ENCODE results near the gene TBC1D3B.
"Not testable (repeated sequence)": the region's sequence is repeated elsewhere in the genome, so short reads cannot be mapped to it uniquely, and the experiment has no call there.

Gene TBC1D3B

GRCh38 chr17:36127911-36128310 lies 48.5 kb downstream of the TBC1D3B start:
- Mint-ChIP-seq H3K36me3 (ENCODE audit: low read depth) (no peaks in the 10 kb centered on the region), H3K4me3 (no peak overlapping the region), H3K27ac (no peak overlapping the region), H3K4me1 (peaks cover 7% of the 10 kb centered on the region), H3K9me3 (peaks cover 18% of the 10 kb centered on the region), H3K27me3 (ENCODE audit: low read depth, poor library complexity) (peaks cover 17% of the 10 kb centered on the region)
- DNase-seq, result no peak
- TF ChIP-seq, protein P1, sequence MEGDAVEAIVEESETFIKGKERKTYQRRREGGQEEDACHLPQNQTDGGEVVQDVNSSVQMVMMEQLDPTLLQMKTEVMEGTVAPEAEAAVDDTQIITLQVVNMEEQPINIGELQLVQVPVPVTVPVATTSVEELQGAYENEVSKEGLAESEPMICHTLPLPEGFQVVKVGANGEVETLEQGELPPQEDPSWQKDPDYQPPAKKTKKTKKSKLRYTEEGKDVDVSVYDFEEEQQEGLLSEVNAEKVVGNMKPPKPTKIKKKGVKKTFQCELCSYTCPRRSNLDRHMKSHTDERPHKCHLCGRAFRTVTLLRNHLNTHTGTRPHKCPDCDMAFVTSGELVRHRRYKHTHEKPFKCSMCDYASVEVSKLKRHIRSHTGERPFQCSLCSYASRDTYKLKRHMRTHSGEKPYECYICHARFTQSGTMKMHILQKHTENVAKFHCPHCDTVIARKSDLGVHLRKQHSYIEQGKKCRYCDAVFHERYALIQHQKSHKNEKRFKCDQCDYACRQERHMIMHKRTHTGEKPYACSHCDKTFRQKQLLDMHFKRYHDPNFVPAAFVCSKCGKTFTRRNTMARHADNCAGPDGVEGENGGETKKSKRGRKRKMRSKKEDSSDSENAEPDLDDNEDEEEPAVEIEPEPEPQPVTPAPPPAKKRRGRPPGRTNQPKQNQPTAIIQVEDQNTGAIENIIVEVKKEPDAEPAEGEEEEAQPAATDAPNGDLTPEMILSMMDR (IDR thresholded peaks at IDR 0.05), result no peak

DNA sequence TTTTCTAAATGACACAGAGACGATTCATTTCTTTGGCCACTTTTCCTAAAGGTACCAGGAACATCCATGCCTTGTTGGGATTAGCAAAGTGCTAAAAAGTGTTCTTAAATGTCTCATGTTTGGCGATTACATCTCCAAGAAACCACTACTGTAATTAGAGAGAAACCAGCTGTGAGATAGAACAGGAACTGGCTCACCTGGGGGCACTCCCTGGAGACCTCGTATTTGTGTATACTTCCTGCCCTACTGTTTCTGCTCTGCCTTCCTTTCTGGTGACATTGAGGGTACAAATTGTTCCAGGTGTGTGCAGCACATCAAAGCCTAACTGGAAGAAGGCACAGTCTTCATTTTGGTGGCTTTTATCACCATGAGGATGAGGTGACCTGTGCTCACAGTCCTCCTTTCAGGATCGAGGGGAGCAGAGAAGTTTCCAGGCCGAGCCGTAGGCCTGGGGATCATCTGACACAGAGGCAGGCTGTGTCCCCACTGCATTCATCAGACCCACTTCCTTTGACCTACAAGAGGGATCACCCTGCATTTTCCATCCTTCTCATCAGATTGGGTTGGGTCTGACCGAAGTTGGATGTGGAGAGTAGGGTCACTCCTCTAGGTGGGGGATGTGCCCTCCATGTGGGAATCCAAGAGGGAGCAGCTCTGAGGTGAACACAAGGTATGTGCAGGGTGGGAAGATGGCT lies 49.1 kb downstream of the TBC1D3B start:
- Mint-ChIP-seq H3K9me3 (peaks cover 18% of the 10 kb centered on the region), H3K27me3 (ENCODE audit: low read depth, poor library complexity) (peaks cover 17% of the 10 kb centered on the region), H3K36me3 (ENCODE audit: low read depth) (no peaks in the 10 kb centered on the region), H3K4me1 (peaks cover 1% of the 10 kb centered on the region), H3K4me3 (no peak overlapping the region), H3K27ac (no peak overlapping the region)
- TF ChIP-seq, protein P1 (IDR thresholded peaks at IDR 0.05), result no peak
- no peak for DNase-seq

DNA sequence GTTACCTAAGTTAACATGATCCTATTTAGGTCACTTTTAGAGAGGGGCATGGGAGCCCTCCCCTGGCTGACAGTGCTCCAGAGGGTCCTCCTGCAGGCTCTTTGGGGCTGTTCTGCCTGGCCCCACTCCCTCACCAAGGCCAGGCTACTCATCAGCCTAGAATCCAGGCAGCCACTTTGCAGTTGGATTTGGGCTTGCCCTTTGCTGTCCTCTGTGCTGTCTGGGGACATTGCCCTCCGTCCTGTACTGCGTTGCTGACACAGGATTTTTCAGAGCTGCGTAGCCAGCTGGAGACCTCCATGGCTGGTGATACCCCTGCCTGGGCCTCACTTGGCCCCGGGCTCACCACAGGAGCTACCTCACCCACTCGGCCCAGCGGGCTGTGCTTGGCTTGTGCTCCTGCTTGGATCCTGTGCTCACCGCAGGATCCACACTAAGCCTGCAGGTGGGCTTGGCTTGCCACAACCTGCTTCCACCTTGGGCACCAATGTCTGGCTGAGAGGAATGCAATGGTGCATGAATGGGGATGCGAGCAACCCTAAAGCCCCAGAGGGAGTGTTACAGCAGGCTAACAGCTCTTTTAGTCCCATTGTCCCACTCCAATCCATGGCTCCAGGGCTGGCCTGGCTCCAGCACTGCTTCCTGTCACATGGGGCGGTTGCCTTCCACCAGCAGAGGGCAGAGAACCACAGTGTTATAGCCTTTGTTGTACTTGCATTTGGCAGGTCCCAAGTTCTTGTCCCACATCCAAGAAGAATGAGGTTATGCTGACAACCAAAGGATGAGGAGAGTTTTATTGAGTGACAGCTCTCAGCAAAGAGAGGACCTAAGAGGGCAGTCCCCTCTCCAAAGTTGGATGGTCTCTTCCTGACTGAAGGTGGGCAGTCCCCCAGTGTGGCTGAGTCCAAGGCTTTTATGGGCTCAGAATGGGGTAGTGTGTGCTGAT lies 51.3 kb downstream of the TBC1D3B start:
- DNase-seq, result no peak
- H3K27ac Mint-ChIP-seq, result no peak overlapping the region
- TF ChIP-seq, protein P1 (IDR thresholded peaks at IDR 0.05), result no peak
- H3K9me3 Mint-ChIP-seq, result peaks cover 20% of the 10 kb centered on the region
- H3K27me3 Mint-ChIP-seq (ENCODE audit: low read depth, poor library complexity), result peaks cover 17% of the 10 kb centered on the region
- no peaks in the 10 kb centered on the region for H3K36me3 Mint-ChIP-seq (ENCODE audit: low read depth)
- H3K4me3 Mint-ChIP-seq, result no peak overlapping the region
- no peaks in the 10 kb centered on the region for H3K4me1 Mint-ChIP-seq

DNA sequence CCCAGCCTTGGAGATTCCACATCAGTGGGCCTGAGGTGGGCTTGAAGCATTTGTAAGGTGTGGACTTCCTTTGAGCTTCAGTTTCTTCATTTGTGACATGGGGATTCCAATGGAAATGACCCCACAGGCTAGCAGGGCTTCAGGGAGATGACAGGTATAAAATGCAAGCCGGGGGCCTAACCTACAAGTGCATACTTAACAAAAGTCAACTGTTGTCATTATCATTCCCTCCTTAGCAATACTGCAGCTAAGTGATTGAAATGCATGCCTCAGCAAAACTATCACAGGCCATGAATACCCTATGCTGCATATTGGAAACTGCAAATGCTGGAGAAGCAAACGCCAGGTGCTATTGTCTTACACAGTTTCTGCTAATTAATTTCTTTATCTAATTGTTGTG lies 53.0 kb downstream of the TBC1D3B start:
- no peak overlapping the region for H3K4me3 Mint-ChIP-seq
- H3K27me3 Mint-ChIP-seq (ENCODE audit: low read depth, poor library complexity), result peaks cover 13% of the 10 kb centered on the region
- TF ChIP-seq, protein P1 (IDR thresholded peaks at IDR 0.05), result no peak
- H3K36me3 Mint-ChIP-seq (ENCODE audit: low read depth), result no peaks in the 10 kb centered on the region
- no peak overlapping the region for H3K27ac Mint-ChIP-seq
- no peak for DNase-seq
- no peaks in the 10 kb centered on the region for H3K4me1 Mint-ChIP-seq
- H3K9me3 Mint-ChIP-seq, result peaks cover 22% of the 10 kb centered on the region

GRCh38 chr17:36121099-36121498 lies 55.3 kb downstream of the TBC1D3B start:
- H3K27me3 Mint-ChIP-seq (ENCODE audit: low read depth, poor library complexity); H3K36me3 Mint-ChIP-seq (ENCODE audit: low read depth); H3K27ac Mint-ChIP-seq; DNase-seq; H3K4me3 Mint-ChIP-seq: not testable (repeated sequence)
- Mint-ChIP-seq H3K9me3 (peaks cover 11% of the 10 kb centered on the region), H3K4me1 (peaks cover 13% of the 10 kb centered on the region)

DNA sequence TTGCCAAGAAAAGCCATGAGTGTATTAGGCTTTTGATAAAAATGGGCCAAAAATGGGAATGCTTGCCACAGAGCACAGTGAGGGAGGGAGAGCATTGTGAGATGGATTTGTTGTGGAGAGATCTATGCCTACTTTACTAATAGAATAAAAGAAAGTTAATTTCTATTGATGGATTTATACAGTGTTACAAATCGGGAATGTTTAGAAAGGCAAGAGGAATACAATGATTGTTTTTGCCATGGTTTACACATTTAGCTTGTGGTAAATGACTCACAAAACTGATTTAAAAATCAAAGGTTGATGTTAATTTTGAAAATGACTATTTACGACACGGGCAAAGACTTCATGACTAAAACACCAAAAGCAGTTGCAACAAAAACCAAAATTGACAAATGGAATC lies 56.2 kb downstream of the TBC1D3B start:
- Mint-ChIP-seq H3K27me3 (ENCODE audit: low read depth, poor library complexity) (peaks cover under 1% of the 10 kb centered on the region), H3K27ac (no peak overlapping the region), H3K36me3 (ENCODE audit: low read depth) (no peaks in the 10 kb centered on the region), H3K4me3 (no peak overlapping the region), H3K9me3 (peaks cover 4% of the 10 kb centered on the region), H3K4me1 (peaks cover 13% of the 10 kb centered on the region)
- no peak for DNase-seq
- TF ChIP-seq, protein P1 (IDR thresholded peaks at IDR 0.05), result no peak
